Measurements from ENCODE around the gene USP4.
A peak's percentile ranks its signal among the peaks of the same experiment; 100 is the strongest.
"Not testable (repeated sequence)": the region's sequence is repeated elsewhere in the genome, so short reads cannot be mapped to it uniquely, and the experiment has no call there.

Gene USP4

GRCh38 chr3:49329186-49329585, 10.7 kb downstream of the USP4 start:
- Mint-ChIP-seq H3K27ac (peak overlapping the region; percentile 22), H3K4me1 (ENCODE audit: low read depth) (peaks cover 23% of the 10 kb centered on the region), H3K27me3 (no peaks in the 10 kb centered on the region), H3K9me3 (no peaks in the 10 kb centered on the region), H3K36me3 (ENCODE audit: low read depth) (peaks cover 93% of the 10 kb centered on the region), H3K4me3 (no peak overlapping the region)
- no peak for DNase-seq

GRCh38 chr3:49328350-49328749, 11.5 kb downstream of the USP4 start:
- H3K4me1 Mint-ChIP-seq (ENCODE audit: low read depth), result peaks cover 18% of the 10 kb centered on the region
- not testable (repeated sequence) for DNase-seq, H3K27ac Mint-ChIP-seq, H3K4me3 Mint-ChIP-seq, H3K27me3 Mint-ChIP-seq, H3K9me3 Mint-ChIP-seq
- H3K36me3 Mint-ChIP-seq (ENCODE audit: low read depth), result peaks cover 93% of the 10 kb centered on the region

- peaks cover 92% of the 10 kb centered on the region for H3K36me3 Mint-ChIP-seq (ENCODE audit: low read depth)
Observed at GRCh38 chr3:49327485-49327884, 12.4 kb downstream of the USP4 start.

GRCh38 chr3:49324768-49325167, 15.1 kb downstream of the USP4 start:
- Mint-ChIP-seq H3K27me3 (no peaks in the 10 kb centered on the region), H3K36me3 (ENCODE audit: low read depth) (peaks cover 94% of the 10 kb centered on the region), H3K4me1 (ENCODE audit: low read depth) (peaks cover 8% of the 10 kb centered on the region), H3K4me3 (no peak overlapping the region), H3K9me3 (no peaks in the 10 kb centered on the region), H3K27ac (no peak overlapping the region)
- DNase-seq, result no peak

More at GRCh38 chr3:49327485-49327884, 12.4 kb downstream of the USP4 start:
- Mint-ChIP-seq H3K9me3 (no peaks in the 10 kb centered on the region), H3K27ac (no peak overlapping the region), H3K4me1 (ENCODE audit: low read depth) (peaks cover 12% of the 10 kb centered on the region), H3K4me3 (no peak overlapping the region), H3K27me3 (no peaks in the 10 kb centered on the region)
- no peak for DNase-seq

- no peak overlapping the region for H3K27ac Mint-ChIP-seq
- peaks cover 91% of the 10 kb centered on the region for H3K36me3 Mint-ChIP-seq (ENCODE audit: low read depth)
Observed at GRCh38 chr3:49316696-49317457, 23.0 kb downstream of the USP4 start.

GRCh38 chr3:49313896-49314688, 25.8 kb downstream of the USP4 start:
- no peaks in the 10 kb centered on the region for H3K27me3 Mint-ChIP-seq
- no peaks in the 10 kb centered on the region for H3K9me3 Mint-ChIP-seq
- H3K36me3 Mint-ChIP-seq (ENCODE audit: low read depth), result peaks cover 88% of the 10 kb centered on the region
- peak overlapping the region; percentile 28 for H3K27ac Mint-ChIP-seq
- DNase-seq, result no peak
- no peak overlapping the region for H3K4me3 Mint-ChIP-seq
- peaks cover 13% of the 10 kb centered on the region for H3K4me1 Mint-ChIP-seq (ENCODE audit: low read depth)

More at GRCh38 chr3:49316696-49317457, 23.0 kb downstream of the USP4 start:
- Mint-ChIP-seq H3K9me3 (no peaks in the 10 kb centered on the region), H3K27me3 (no peaks in the 10 kb centered on the region), H3K4me1 (ENCODE audit: low read depth) (peaks cover 9% of the 10 kb centered on the region), H3K4me3 (no peak overlapping the region)
- no peak for DNase-seq

GRCh38 chr3:49311283-49311682, 28.6 kb downstream of the USP4 start:
- no peak for DNase-seq
- H3K4me1 Mint-ChIP-seq (ENCODE audit: low read depth), result peaks cover 13% of the 10 kb centered on the region
- H3K9me3 Mint-ChIP-seq, result no peaks in the 10 kb centered on the region
- peaks cover 84% of the 10 kb centered on the region for H3K36me3 Mint-ChIP-seq (ENCODE audit: low read depth)
- no peaks in the 10 kb centered on the region for H3K27me3 Mint-ChIP-seq
- H3K4me3 Mint-ChIP-seq, result no peak overlapping the region
- H3K27ac Mint-ChIP-seq, result peak overlapping the region; percentile 68

- Mint-ChIP-seq H3K36me3 (ENCODE audit: low read depth) (peaks cover 85% of the 10 kb centered on the region), H3K9me3 (no peaks in the 10 kb centered on the region), H3K4me1 (ENCODE audit: low read depth) (peaks cover 13% of the 10 kb centered on the region), H3K27ac (peak overlapping the region; percentile 68), H3K27me3 (no peaks in the 10 kb centered on the region), H3K4me3 (no peak overlapping the region)
- DNase-seq, result no peak
Observed at GRCh38 chr3:49310677-49311076, 29.2 kb downstream of the USP4 start.

GRCh38 chr3:49305608-49306007, 34.2 kb downstream of the USP4 start:
- Mint-ChIP-seq H3K9me3 (no peaks in the 10 kb centered on the region), H3K27me3 (no peaks in the 10 kb centered on the region), H3K27ac (peak overlapping the region; percentile 60), H3K4me3 (no peak overlapping the region), H3K36me3 (ENCODE audit: low read depth) (peaks cover 85% of the 10 kb centered on the region), H3K4me1 (ENCODE audit: low read depth) (peaks cover 6% of the 10 kb centered on the region)
- DNase-seq, result no peak

- H3K4me1 Mint-ChIP-seq (ENCODE audit: low read depth), result peaks cover 6% of the 10 kb centered on the region
- H3K27me3 Mint-ChIP-seq, result no peaks in the 10 kb centered on the region
- H3K4me3 Mint-ChIP-seq, result no peak overlapping the region
- H3K9me3 Mint-ChIP-seq, result no peaks in the 10 kb centered on the region
- DNase-seq, result no peak
- H3K27ac Mint-ChIP-seq, result peak overlapping the region; percentile 75
- H3K36me3 Mint-ChIP-seq (ENCODE audit: low read depth), result peaks cover 88% of the 10 kb centered on the region
Observed at GRCh38 chr3:49302613-49303012, 37.2 kb downstream of the USP4 start.

GRCh38 chr3:49300595-49300994, 39.3 kb downstream of the USP4 start:
- Mint-ChIP-seq H3K9me3 (no peaks in the 10 kb centered on the region), H3K36me3 (ENCODE audit: low read depth) (peaks cover 86% of the 10 kb centered on the region), H3K27me3 (no peaks in the 10 kb centered on the region), H3K4me3 (no peak overlapping the region), H3K4me1 (ENCODE audit: low read depth) (peaks cover 7% of the 10 kb centered on the region), H3K27ac (peak overlapping the region; percentile 32)
- DNase-seq, result no peak

- Mint-ChIP-seq H3K27ac (peak overlapping the region; percentile 59), H3K36me3 (ENCODE audit: low read depth) (peaks cover 87% of the 10 kb centered on the region)
- DNase-seq, result no peak
Observed at GRCh38 chr3:49298511-49298910, 41.3 kb downstream of the USP4 start.

GRCh38 chr3:49296781-49297411, 43.0 kb downstream of the USP4 start:
- Mint-ChIP-seq H3K27me3 (no peaks in the 10 kb centered on the region), H3K27ac (peak overlapping the region; percentile 83), H3K36me3 (ENCODE audit: low read depth) (peaks cover 88% of the 10 kb centered on the region), H3K4me1 (ENCODE audit: low read depth) (peaks cover 5% of the 10 kb centered on the region), H3K4me3 (no peak overlapping the region), H3K9me3 (no peaks in the 10 kb centered on the region)
- DNase-seq, result no peak

More at GRCh38 chr3:49298511-49298910, 41.3 kb downstream of the USP4 start:
- Mint-ChIP-seq H3K9me3 (no peaks in the 10 kb centered on the region), H3K27me3 (no peaks in the 10 kb centered on the region), H3K4me3 (no peak overlapping the region), H3K4me1 (ENCODE audit: low read depth) (peaks cover 5% of the 10 kb centered on the region)

GRCh38 chr3:49295489-49296058, 44.3 kb downstream of the USP4 start:
- Mint-ChIP-seq H3K27me3 (no peaks in the 10 kb centered on the region), H3K4me1 (ENCODE audit: low read depth) (peaks cover 5% of the 10 kb centered on the region), H3K4me3 (no peak overlapping the region), H3K9me3 (no peaks in the 10 kb centered on the region), H3K36me3 (ENCODE audit: low read depth) (peaks cover 89% of the 10 kb centered on the region), H3K27ac (peak overlapping the region; percentile 47)
- no peak for DNase-seq
